RPMI7951 (cell line): ENCODE data around the gene HOXA10. TPM values are rescaled to one million over a fixed set of nuclear protein-coding genes. Genes with fewer than 3 reads are reported as not detected.

Experiments
- DNase-seq: peaks from one replicate; pipeline ENCODE4 v3.0.0-alpha.2; 2012; ENCODE audit warnings: low read depth
- total RNA-seq: library from RNA; depleted of rRNA; stranded (reverse); fragments of >200 nt; shearing (Covaris generic); gene quantifications from 2 replicates; pipeline ENCODE4 v1.2.3, GENCODE V29; 2014

Gene HOXA10
- total RNA-seq, 1 experiment from 2014 or later: 18.7 TPM

DNA sequence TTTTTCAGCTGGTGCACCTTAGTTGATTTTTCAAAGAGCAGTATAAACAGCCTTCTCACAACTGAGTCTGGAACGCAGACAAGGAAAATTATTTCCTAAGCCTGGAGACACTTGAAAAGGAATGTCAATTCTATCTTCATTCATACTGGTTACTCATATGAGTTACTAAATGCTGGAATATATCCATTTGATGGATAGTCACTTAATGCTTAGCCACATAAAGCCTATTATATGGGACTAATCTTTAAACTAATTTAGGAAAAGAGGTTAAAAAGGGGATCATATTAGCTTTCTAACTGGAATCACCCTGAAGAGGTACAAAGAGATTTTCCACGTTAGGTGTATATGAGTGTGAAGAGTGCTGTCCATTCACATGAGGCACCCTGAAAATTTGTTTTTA, 41.9 kb downstream of the HOXA10 start:
- no peak for DNase-seq

GRCh38 chr7:27131390-27131819, 42.7 kb downstream of the HOXA10 start:
- DNase-seq: no peak

- DNase-seq: peak; percentile 93
These were observed 43.4 kb downstream of the HOXA10 start, which contains the start of gene HOXA4 for GRCh38 chr7:27130540-27131389. HOXA4 (minus strand) TSS chr7:27130757; CDS start chr7:27130733, 24 bp downstream.

- peak; percentile 72 for DNase-seq
These were observed 44.2 kb downstream of the HOXA10 start for GRCh38 chr7:27129729-27130539.

DNA sequence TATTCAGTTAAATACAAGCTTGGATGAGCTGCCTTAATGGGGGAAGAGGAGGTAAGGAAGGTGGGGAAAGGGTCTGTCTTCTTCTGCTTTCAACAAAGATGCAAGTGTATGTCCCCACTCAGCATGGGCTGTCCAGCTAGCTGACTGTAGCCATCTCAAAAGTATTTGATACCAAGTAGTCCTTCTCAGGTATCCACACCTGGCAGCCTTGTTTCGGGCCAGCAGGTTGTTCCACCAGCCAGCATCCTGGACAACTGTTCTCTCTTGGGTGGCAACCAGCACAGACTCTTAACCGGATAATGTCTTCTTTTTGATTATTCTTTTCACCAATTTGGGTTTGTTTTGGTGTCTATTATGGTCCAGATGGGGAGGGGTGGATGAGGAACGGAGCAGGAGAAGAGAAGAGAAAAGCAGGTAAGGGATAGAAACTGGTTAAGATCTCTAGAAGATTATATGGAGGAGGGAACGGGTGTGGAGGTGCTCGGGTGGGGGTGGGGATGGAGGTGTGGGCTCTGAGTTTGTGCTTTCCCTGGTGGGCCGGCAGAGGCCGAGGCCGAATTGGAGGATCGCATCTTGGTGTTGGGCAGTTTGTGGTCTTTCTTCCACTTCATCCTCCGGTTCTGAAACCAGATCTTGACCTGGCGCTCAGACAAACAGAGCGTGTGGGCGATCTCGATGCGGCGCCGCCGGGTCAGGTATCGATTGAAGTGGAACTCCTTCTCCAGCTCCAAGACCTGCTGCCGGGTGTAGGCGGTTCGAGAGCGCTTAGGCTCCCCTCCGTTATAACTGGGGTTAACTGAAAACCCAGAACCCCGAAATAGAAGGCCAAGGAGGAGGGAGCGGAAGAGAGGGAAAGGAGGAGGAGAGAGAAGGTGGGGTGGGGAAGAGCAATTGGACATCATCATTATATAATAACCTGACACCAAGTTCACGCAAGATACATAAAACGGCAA, 45.1 kb downstream of the HOXA10 start:
- DNase-seq: no peak

DNA sequence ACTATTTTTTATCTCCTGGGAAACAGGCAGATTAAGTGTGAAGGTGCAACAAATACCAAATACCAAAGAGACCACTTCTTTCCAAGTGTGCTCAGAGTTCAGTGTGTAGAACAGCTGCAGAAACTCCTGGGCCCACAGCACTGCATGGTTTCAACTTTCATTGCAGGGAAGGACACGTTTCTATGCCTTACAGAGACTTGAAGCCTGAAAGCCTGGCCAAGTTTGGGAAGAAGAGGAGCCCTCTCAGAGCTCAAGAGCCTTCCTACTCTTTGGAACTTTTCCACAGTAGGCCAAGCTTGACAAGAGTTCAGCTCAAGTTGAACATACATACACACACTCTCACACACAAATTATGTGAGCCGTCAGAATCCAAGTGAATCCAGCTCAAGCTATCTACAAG, 46.1 kb downstream of the HOXA10 start:
- no peak for DNase-seq

GRCh38 chr7:27126596-27127327, 47.4 kb downstream of the HOXA10 start:
- no peak for DNase-seq

DNA sequence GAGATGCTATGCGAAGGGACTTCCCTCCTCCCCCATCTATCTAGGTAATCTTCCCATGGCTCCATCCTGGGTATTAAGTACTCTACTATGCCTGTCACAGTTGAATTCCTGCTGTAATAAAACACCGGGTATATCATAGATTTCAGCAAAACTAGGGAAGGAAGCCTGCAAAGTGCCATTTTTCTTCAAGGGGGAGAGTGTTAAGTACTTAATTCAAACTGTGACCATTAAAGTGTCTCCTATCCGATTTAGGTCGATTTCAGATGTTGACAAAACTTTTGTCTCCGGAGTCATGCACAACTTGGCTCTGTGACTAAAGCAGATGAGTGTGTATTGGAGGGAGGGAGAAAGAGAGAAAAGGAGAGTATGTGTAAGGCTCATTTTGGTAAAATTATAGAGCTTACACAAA, 48.1 kb downstream of the HOXA10 start:
- DNase-seq: no peak

- DNase-seq: no peak
These were observed 49.0 kb downstream of the HOXA10 start for GRCh38 chr7:27124902-27125689.

- DNase-seq: no peak
These were observed 49.8 kb downstream of the HOXA10 start for GRCh38 chr7:27124096-27124901.

- DNase-seq: no peak
These were observed 50.6 kb downstream of the HOXA10 start for GRCh38 chr7:27123477-27124053.

- DNase-seq: peak; percentile 44
These were observed 51.1 kb downstream of the HOXA10 start for GRCh38 chr7:27123007-27123476.

DNA sequence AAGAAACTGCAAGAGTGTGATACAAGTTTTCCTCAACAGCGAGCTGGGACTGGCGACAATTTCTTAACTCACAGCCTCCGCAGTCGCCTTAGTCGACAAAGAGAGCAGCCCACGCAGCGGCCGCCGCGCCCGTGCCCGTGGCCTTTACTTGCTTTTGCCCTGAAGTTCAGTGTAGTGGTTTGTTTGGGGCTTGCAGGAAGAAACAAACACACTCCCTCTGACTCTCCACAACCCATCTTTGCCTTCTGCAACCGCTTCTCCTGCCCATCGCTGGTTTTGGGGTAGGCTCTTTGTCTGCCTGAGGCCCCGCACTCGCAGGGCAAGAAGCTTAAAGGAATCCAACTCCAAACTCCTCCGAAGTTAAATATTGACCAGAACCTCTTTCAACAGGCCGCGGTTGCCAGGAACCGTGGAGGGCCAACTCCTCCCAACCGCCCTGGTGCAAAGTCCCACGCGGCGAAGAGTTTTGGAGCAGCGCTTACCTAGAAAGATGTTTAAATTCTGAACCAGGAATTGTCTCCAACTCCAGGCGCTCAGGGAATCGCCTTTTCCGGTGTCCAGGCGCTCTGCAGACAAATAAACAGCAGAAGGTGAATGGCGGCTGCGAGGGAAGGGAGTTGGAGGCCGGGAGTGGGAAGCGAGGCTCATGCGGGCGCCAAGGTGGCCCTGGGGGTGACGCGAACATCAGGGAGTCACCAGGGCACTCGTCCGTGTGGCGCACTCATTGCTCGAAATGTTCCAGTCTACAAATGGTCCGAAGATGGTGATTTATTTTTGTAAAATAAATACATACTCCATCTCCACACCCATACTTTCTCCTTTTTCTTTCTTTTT, 51.8 kb downstream of the HOXA10 start:
- DNase-seq: no peak

- no peak for DNase-seq
These were observed 52.4 kb downstream of the HOXA10 start for GRCh38 chr7:27121684-27122076.
